Calu3 (cell line): ENCODE data around the gene B3GALT5. TPM values are rescaled to one million over a fixed set of nuclear protein-coding genes. Genes with fewer than 3 reads are reported as not detected.

Experiments
- BruUV-seq: library from RNA; stranded (reverse); fragments of 400-500 nt; replicated peaks from 2 replicates; lab custom pipeline; 2021; lab: Mats Ljungman, UMichigan
- CTCF ChIA-PET: fragments of 300-600 bp; sonication (Branson Sonifier 250); formaldehyde crosslinking; loops from one replicate; lab custom pipeline; 2022; ENCODE audit warnings: antibody characterized with exemption; lab: Charles Lee
- DNase-seq: peaks from one replicate; pipeline ENCODE4 v3.0.0; 2022
- H3K27ac Mint-ChIP-seq: one replicate; pipeline ENCODE4 v1.8.0; 2022; ENCODE audit warnings: mixed read lengths; ENCODE audit not compliant: unreplicated experiment
- H3K27me3 Mint-ChIP-seq: one replicate; pipeline ENCODE4 v1.8.0; 2022; ENCODE audit warnings: mixed read lengths; ENCODE audit not compliant: unreplicated experiment
- H3K36me3 Mint-ChIP-seq: one replicate; pipeline ENCODE4 v1.8.0; 2022; ENCODE audit warnings: mild to moderate bottlenecking, moderate library complexity, mixed read lengths; ENCODE audit not compliant: insufficient read depth, unreplicated experiment
- H3K4me1 Mint-ChIP-seq: one replicate; pipeline ENCODE4 v1.8.0; 2022; ENCODE audit warnings: mild to moderate bottlenecking, low read depth, mixed read lengths; ENCODE audit not compliant: unreplicated experiment
- H3K4me3 Mint-ChIP-seq: one replicate; pipeline ENCODE4 v1.8.0; 2022; ENCODE audit warnings: mild to moderate bottlenecking, low read depth, moderate library complexity, mixed read lengths; ENCODE audit not compliant: unreplicated experiment
- H3K9me3 Mint-ChIP-seq: one replicate; pipeline ENCODE4 v1.8.0; 2022; ENCODE audit warnings: low read depth, mixed read lengths; ENCODE audit not compliant: unreplicated experiment
- intact Hi-C: fragments of 100-400 bp; cut with micrococcal nuclease; formaldehyde crosslinking; loops from one replicate; pipeline ENCODE4 v1.10.0; 2022; ENCODE audit not compliant: unreplicated experiment
- total RNA-seq: library from RNA; stranded (reverse); gene quantifications from 2 replicates; pipeline ENCODE4 v1.2.3, GENCODE V29; 2022
- TF ChIP-seq, protein P1 (sequence below): fragments of 200-600 bp; IDR thresholded peaks from one replicate; pipeline ENCODE4 v1.8.0; 2022; ENCODE audit warnings: antibody characterized with exemption; ENCODE audit not compliant: unreplicated experiment

B3GALT5 gene
- total RNA-seq, 1 experiment from 2014 or later, result 40.8 TPM

DNA sequence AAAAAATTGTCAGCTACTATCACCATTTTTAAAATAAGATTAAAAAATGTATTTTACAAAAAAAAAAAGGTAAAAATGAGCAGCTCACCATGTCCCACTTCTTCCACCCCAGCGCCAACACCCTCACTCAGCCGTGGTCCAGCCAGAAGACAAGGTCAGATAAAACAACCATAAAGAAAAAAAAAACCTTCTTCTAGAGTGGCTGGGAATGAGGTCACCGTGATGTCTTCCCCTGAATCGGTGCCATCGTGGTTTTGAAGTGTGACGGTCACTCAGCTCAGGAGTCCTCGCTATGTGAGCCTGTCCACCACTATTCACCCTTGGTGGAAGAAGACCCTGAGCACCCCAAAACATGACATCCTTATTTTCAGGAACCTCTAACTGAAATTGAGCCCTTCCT is 38.1 kb downstream of the B3GALT5 start:
- DNase-seq, result no peak
- H3K27me3 Mint-ChIP-seq, result no peaks in the 10 kb centered on the region
- BruUV-seq, result no TSS peak
- H3K36me3 Mint-ChIP-seq, result peaks cover 4% of the 10 kb centered on the region
- CTCF ChIA-PET, result no interaction called here
- peaks cover 24% of the 10 kb centered on the region for H3K4me1 Mint-ChIP-seq
- intact Hi-C loops, result no loop called here
- TF ChIP-seq, protein P1, sequence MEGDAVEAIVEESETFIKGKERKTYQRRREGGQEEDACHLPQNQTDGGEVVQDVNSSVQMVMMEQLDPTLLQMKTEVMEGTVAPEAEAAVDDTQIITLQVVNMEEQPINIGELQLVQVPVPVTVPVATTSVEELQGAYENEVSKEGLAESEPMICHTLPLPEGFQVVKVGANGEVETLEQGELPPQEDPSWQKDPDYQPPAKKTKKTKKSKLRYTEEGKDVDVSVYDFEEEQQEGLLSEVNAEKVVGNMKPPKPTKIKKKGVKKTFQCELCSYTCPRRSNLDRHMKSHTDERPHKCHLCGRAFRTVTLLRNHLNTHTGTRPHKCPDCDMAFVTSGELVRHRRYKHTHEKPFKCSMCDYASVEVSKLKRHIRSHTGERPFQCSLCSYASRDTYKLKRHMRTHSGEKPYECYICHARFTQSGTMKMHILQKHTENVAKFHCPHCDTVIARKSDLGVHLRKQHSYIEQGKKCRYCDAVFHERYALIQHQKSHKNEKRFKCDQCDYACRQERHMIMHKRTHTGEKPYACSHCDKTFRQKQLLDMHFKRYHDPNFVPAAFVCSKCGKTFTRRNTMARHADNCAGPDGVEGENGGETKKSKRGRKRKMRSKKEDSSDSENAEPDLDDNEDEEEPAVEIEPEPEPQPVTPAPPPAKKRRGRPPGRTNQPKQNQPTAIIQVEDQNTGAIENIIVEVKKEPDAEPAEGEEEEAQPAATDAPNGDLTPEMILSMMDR, result no peak
- H3K27ac Mint-ChIP-seq, result no peak overlapping the region
- H3K4me3 Mint-ChIP-seq, result no peak overlapping the region
- H3K9me3 Mint-ChIP-seq, result peaks cover 2% of the 10 kb centered on the region

DNA sequence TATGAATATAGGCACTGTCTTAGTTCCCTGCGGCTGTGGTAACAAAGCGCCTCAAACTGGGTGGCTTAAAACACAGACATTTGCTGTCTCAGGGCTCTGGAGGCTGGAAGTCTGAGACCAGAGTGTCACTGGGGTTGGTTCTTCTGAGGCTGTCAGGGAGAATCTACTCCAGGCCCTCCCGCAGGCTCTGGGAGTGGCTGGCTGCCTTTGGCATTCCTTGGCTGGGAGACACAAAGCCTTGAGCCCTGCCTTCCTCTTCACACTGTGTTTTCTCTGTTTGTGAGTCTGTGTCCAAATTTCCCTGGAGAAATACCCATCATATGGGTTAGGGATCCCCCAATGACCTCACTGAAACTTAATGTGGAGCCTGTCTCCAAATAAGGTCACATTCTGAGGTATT is 38.5 kb downstream of the B3GALT5 start:
- Mint-ChIP-seq H3K27me3 (no peaks in the 10 kb centered on the region), H3K4me3 (no peak overlapping the region), H3K36me3 (peaks cover 4% of the 10 kb centered on the region), H3K9me3 (peaks cover 2% of the 10 kb centered on the region), H3K4me1 (peaks cover 20% of the 10 kb centered on the region), H3K27ac (no peak overlapping the region)
- no peak for DNase-seq
- TF ChIP-seq, protein P1, result no peak
- CTCF ChIA-PET, result no interaction called here
- intact Hi-C loops, result no loop called here
- BruUV-seq, result no TSS peak

DNA sequence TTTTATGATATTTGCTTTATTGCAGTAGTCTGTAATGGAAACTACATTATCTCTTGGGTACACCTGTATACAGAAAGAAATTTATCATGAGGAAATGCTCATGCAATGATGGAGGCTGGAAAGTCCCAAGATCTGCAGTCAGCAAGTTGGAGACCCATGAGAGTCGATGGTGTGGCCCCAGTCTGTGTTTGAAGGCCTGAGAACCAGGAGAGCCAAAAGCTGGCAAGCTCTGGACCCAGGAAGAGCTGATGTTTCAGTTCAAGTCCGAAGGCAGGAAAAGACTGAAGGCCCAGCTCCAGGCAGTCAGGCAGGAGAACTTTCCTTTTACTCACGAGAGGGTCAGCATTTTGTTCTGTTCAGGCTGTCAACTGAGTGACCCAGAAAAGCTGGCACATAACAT is 42.2 kb downstream of the B3GALT5 start:
- Mint-ChIP-seq H3K27me3 (no peaks in the 10 kb centered on the region), H3K4me3 (no peak overlapping the region), H3K9me3 (no peaks in the 10 kb centered on the region), H3K27ac (no peak overlapping the region), H3K36me3 (peaks cover 27% of the 10 kb centered on the region), H3K4me1 (peaks cover 26% of the 10 kb centered on the region)
- no peak for DNase-seq
- CTCF ChIA-PET, result no interaction called here
- BruUV-seq, result no TSS peak
- TF ChIP-seq, protein P1, result no peak
- intact Hi-C loops, result no loop called here

DNA sequence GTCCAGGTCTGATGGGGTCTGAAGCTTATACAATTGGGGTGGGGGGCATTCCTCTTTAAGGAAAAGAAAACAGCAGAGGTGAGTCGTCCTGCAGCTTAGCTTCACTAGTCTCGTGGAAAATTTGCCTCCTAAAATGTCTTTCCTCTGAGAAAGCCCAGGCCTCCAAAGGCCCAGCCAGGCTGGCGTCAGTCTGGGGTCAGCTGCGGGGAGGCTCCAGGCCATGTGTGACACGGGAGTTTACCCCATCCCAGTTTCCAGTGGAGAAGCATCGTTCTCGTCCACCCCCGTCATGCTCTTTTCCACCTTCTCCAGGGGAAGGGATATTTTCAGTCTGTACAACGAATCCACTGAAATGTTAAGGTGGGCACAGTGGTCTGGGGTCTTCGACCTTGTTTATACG is 42.8 kb downstream of the B3GALT5 start:
- CTCF ChIA-PET, result no interaction called here
- intact Hi-C loops, result no loop called here
- TF ChIP-seq, protein P1, result no peak
- peaks cover 32% of the 10 kb centered on the region for H3K4me1 Mint-ChIP-seq
- no peak overlapping the region for H3K27ac Mint-ChIP-seq
- peaks cover 30% of the 10 kb centered on the region for H3K36me3 Mint-ChIP-seq
- no peaks in the 10 kb centered on the region for H3K9me3 Mint-ChIP-seq
- BruUV-seq, result no TSS peak
- H3K27me3 Mint-ChIP-seq, result no peaks in the 10 kb centered on the region
- no peak overlapping the region for H3K4me3 Mint-ChIP-seq
- DNase-seq, result no peak
